HG03280 (cell line): ENCODE data around the gene SRGAP2B.
"Not testable (repeated sequence)": the region's sequence is repeated elsewhere in the genome, so short reads cannot be mapped to it uniquely, and the experiment has no call there.

Experiments used
- ATAC-seq: cut with Tn5 transposase; IDR thresholded peaks from one replicate; pipeline ENCODE4 v1.9.1; 2021; ENCODE audit warnings: mild to moderate bottlenecking, moderate library complexity; ENCODE audit not compliant: unreplicated experiment

Gene SRGAP2B

DNA sequence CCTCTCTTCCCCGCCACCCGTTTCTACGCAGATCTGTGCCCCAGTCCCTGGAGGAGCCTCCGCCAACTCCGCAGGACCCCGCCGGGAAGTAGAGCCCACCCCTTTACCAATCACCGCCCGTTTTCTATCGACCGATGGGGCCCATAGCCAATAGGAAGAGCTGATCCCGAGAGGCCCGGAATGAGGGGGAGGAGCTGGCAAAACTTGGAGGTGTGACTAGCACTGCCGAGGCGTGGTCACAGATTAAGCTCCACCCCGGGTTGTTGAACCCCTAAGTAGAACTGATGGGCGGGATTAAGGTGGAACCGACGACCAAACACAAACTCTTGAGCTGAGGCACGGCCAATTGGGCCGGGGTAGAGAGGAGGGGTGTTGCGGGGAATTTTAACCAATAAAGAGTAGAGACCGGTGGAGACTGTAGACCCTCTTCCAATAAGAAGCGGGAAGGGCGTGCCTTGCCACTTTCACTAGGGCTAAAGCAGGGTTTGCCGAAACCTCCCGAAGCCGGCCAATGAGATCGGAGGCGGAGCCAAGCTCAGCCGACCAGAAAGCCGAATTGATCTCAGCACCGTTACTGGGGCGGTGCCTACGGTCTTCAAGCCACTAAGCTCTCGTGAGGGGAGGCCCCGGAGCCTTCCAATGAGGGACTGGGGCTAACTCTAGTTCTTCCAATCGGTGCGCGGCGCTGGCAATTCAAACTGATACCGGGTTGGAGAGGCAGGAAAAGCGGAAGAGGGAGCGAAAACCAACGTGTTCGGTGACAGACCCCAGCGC lies at the start of gene SRGAP2B, which contains the start of gene FAM72D:
SRGAP2B (minus strand) TSS at position 45 of the 774 bp plus-strand sequence. CDS start 2,427 bp downstream, outside the sequence.
FAM72D (plus strand) TSS at position 691 of the 774 bp plus-strand sequence. CDS start 874 bp downstream, outside the sequence.
- peak; percentile 86 for ATAC-seq

DNA sequence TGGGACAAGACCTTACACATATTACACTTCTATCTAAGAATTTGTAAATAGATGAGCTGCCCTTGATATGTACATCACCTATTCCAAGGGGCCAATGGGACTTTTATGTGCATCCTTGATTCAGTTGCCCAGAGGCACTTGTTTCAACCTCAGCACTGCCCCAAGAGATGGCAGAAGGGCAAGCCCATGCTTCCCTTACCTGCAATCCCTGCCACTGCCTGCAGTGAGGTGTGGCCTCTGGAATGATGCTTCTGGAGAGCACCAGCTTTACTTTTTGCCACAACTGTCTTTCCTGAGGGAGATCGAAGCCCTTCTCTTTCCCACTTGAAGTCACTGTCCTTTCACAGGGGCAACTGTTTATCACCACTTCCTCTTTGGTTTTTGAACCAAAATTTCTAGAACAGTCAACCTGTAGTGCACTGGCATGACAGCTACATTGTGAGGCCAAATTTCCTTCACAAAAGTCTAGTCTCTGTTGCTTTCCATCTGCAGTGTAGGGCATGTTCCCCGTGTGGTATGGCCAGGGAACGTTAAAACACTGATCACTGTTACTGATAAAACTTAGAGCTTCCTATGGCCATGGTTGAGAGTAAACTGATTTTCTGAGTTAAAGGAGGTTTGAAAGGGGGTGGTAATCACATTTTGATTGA lies 49.3 kb upstream of the SRGAP2B start:
- not testable (repeated sequence) for ATAC-seq

DNA sequence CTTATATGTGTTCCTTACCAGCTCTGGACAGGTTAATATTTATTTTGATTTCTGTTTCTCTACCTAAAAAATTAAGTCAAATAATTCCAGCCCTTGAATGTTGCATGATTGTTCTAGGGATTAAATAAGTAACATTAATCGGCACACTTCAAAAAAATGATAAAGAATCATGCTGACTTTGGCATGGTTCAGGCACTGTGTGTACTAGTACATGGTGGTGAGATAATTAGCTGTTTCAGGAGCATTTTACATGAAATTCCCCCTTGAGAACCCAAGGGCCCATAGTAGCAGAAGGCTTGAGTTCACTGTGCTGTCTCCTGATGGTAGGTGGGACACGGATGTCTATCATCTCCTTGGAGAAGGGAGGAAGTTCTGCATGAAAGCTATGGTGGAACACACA lies 45.4 kb upstream of the SRGAP2B start:
- not testable (repeated sequence) for ATAC-seq

GRCh38 chr1:145134476-145134875 lies 39.3 kb upstream of the SRGAP2B start:
- ATAC-seq, result not testable (repeated sequence)

DNA sequence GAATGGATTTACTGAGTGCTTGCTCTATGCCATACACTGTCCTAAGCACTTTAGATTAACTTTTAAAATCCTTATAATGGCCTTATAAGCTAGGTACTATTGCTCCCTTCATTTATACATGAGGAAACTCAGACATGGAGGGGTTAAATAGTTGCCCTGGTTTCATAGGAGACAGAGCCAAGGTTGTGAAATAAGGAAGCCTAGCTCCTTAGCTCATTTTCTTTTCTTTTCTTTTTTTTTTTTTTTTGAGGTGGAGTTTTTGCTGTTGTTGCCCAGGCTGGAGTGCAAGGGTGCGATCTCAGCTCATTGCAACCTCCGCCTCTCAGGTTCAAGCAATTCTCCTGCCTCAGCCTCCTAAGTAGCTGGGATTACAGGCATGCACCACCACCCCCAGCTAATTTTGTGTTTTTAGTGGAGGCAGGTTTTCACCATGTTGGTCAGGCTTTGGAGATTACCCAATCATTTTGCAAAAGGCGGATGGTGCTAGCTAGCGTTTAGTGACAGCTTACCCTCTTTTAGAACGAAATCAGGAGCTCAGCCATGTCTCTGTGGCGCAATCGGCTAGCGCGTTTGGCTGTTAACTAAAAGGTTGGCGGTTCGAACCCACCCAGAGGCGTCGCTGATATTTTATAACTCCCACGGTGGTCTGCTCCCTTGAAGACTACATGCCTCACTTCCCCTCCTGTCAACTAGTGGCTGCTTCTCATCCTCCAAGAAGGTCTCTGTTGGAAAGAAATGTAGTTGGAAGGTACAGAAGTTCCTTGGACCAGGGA lies 33.8 kb upstream of the SRGAP2B start:
- not testable (repeated sequence) for ATAC-seq

DNA sequence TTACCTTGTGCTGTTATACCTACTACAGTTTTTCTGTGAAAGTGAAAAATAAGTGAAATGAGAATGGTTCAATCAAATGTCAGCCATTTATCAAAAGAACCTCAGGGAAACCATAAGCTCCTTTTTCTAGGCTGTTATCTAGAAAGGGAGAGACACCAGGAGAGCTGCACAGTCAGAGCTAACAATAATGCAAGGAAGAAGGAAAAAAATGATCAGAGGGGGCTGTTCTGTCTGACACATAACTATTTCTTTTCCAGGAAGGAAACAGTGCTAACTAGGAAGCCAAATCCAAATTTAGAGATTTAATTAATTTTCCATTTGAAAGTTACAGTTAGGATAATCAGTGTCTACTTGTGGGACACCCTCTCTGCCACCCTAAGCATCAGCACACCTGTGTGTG lies 32.0 kb upstream of the SRGAP2B start:
- ATAC-seq, result not testable (repeated sequence)

GRCh38 chr1:145125112-145125511 lies 30.0 kb upstream of the SRGAP2B start:
- ATAC-seq, result not testable (repeated sequence)

DNA sequence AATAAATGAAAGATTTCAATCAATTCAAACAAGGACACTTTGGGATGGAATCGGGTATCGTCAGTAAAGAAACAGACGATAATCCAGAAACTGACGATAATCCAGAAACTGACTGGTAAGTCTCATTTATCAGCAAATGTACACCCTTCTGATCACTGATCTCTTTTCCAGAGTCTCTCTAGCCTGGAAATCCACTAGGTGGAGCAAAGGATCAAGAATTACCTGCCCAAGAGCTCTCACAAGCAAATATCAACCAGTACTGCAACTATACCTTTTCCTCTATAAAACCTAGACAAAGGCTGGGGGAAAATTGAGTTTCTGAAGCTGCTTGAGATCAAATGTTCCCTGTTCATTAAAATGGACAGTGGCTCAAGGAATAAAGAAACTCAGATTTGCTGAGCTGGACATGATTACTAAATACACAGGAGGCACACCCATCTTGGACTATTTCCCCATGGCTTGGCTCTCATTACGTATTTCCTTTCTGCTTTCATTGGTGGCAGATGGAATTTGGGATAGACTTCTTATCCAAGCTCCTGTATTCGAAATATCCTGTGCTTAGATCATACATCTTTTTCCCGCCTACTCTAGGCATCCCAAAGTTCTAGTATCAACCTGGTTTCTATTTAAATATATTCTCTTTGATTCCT lies 29.0 kb upstream of the SRGAP2B start:
- not testable (repeated sequence) for ATAC-seq

DNA sequence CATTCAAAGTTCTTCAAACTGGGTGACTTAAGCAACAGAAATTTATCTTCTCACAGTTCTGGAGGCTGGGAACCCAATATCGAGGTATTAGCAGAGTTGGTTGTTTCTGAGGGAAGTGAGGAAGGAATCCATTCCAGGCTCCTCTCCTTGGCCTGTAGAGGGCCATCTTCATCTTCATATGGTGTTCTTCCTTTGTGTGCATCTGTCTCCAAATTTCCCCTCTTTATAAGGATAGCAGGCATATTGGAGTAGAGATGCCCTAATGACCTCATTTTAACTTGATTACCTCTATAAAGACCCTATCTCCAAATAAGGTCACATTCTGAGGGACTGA lies 27.9 kb upstream of the SRGAP2B start:
- not testable (repeated sequence) for ATAC-seq

GRCh38 chr1:145122344-145123061 lies 27.4 kb upstream of the SRGAP2B start:
- not testable (repeated sequence) for ATAC-seq

- not testable (repeated sequence) for ATAC-seq
Measured at GRCh38 chr1:145119842-145120241, 24.7 kb upstream of the SRGAP2B start.

GRCh38 chr1:145115587-145116493 lies 20.7 kb upstream of the SRGAP2B start:
- ATAC-seq, result not testable (repeated sequence)

- not testable (repeated sequence) for ATAC-seq
Measured at GRCh38 chr1:145114560-145115057, 19.5 kb upstream of the SRGAP2B start.

GRCh38 chr1:145112703-145113102 lies 17.6 kb upstream of the SRGAP2B start:
- ATAC-seq, result not testable (repeated sequence)

GRCh38 chr1:145111674-145112073 lies 16.5 kb upstream of the SRGAP2B start:
- ATAC-seq, result not testable (repeated sequence)

- not testable (repeated sequence) for ATAC-seq
Measured at GRCh38 chr1:145103294-145103693, 8.2 kb upstream of the SRGAP2B start.

DNA sequence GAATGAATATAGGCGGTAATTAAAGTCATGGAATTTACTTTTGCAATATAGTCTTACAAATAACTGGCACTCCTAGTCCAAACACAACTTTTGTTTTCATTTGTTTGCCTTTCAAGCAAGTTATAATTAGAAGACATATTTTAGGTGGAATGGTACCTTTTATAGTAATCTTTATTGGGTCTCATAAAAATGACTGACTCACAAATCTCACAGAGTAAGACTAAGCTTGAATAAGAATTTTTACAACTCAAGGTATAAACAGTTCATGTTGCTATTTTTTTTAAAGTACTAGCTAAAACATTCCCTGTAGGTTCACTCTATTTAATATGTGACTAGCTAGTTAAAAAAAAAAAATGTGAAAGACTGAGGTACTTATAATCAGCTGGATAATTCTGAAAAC lies 6.6 kb upstream of the SRGAP2B start:
- ATAC-seq, result not testable (repeated sequence)

GRCh38 chr1:145094655-145095211 lies 395 bp downstream of the SRGAP2B start:
- ATAC-seq, result peak; percentile 1
